ENCODE measurements around the gene HS3ST1.

The HS3ST1 gene

GRCh38 chr4:11418610-11419009 lies 10.1 kb downstream of the HS3ST1 start:
- TF ChIP-seq CTCF (conservative IDR thresholded peaks at IDR 0.05; ENCODE audit: low read depth, low read length), result peak; percentile 27
- DNase-seq (ENCODE audit: low read depth), result no peak
- no peak overlapping the region for H3K4me3 ChIP-seq (ENCODE audit: low read depth, low read length)

GRCh38 chr4:11416767-11417113 lies 12.0 kb downstream of the HS3ST1 start:
- no peak overlapping the region for H3K4me3 ChIP-seq (ENCODE audit: low read depth, low read length)
- TF ChIP-seq CTCF (conservative IDR thresholded peaks at IDR 0.05; ENCODE audit: low read depth, low read length), result no peak
- DNase-seq (ENCODE audit: low read depth), result no peak

GRCh38 chr4:11416071-11416766 lies 12.5 kb downstream of the HS3ST1 start:
- no peak for DNase-seq (ENCODE audit: low read depth)
- TF ChIP-seq CTCF (conservative IDR thresholded peaks at IDR 0.05; ENCODE audit: low read depth, low read length), result no peak
- no peak overlapping the region for H3K4me3 ChIP-seq (ENCODE audit: low read depth, low read length)

- no peak for DNase-seq (ENCODE audit: low read depth)
- no peak overlapping the region for H3K4me3 ChIP-seq (ENCODE audit: low read depth, low read length)
- no peak for TF ChIP-seq CTCF (conservative IDR thresholded peaks at IDR 0.05; ENCODE audit: low read depth, low read length)
These were observed 13.2 kb downstream of the HS3ST1 start for GRCh38 chr4:11415409-11416070.

GRCh38 chr4:11412211-11412610 lies 16.5 kb downstream of the HS3ST1 start:
- DNase-seq (ENCODE audit: low read depth), result no peak
- H3K4me3 ChIP-seq (ENCODE audit: low read depth, low read length), result no peak overlapping the region
- no peak for TF ChIP-seq CTCF (conservative IDR thresholded peaks at IDR 0.05; ENCODE audit: low read depth, low read length)

GRCh38 chr4:11409632-11410031 lies 19.1 kb downstream of the HS3ST1 start:
- TF ChIP-seq CTCF (conservative IDR thresholded peaks at IDR 0.05; ENCODE audit: low read depth, low read length), result no peak
- no peak for DNase-seq (ENCODE audit: low read depth)
- H3K4me3 ChIP-seq (ENCODE audit: low read depth, low read length), result no peak overlapping the region
